Ishikawa (cell line): Measurements from ENCODE around the gene NUDT17.

ENCODE experiments used
- CEBPB ChIP-seq: IDR thresholded peaks from 2 replicates; pipeline ENCODE4 v1.6.1; 2012
- CREB1 ChIP-seq: IDR thresholded peaks from 2 replicates; pipeline ENCODE4 v1.6.1; 2012; ENCODE audit warnings: low read depth
- EGR1 ChIP-seq: IDR thresholded peaks from 2 replicates; pipeline ENCODE4 v1.6.1; 2012
- EP300 ChIP-seq: IDR thresholded peaks from 2 replicates; pipeline ENCODE4 v1.6.1; 2012; ENCODE audit warnings: borderline replicate concordance
- FOXM1 ChIP-seq: IDR thresholded peaks from 2 replicates; pipeline ENCODE4 v1.6.1; 2012; ENCODE audit warnings: low read depth, borderline replicate concordance
- NFIC ChIP-seq: IDR thresholded peaks from 2 replicates; pipeline ENCODE4 v1.6.1; 2012
- RAD21 ChIP-seq: IDR thresholded peaks from 2 replicates; pipeline ENCODE4 v1.6.1; 2012; ENCODE audit warnings: low read depth
- TAF1 ChIP-seq: IDR thresholded peaks from 2 replicates; pipeline ENCODE4 v1.6.1; 2012; ENCODE audit warnings: low read depth, mild to moderate bottlenecking
- TCF12 ChIP-seq: IDR thresholded peaks from 2 replicates; pipeline ENCODE4 v1.6.1; 2012; ENCODE audit warnings: low read depth
- TEAD4 ChIP-seq: IDR thresholded peaks from 2 replicates; pipeline ENCODE4 v1.6.1; 2012
- YY1 ChIP-seq: IDR thresholded peaks from 2 replicates; pipeline ENCODE4 v1.6.1; 2012; ENCODE audit warnings: low read depth
- ZBTB7A ChIP-seq: IDR thresholded peaks from 2 replicates; pipeline ENCODE4 v1.6.1; 2012; ENCODE audit warnings: low read depth
- TF ChIP-seq, protein P1 (sequence below): IDR thresholded peaks from 2 replicates; pipeline ENCODE4 v1.6.1; 2012; ENCODE audit warnings: low read depth, mild to moderate bottlenecking
- TF ChIP-seq, protein P2 (sequence below): IDR thresholded peaks from 2 replicates; pipeline ENCODE4 v1.6.1; 2012
- TF ChIP-seq, protein P3 (sequence below): IDR thresholded peaks from 2 replicates; pipeline ENCODE4 v1.6.1; 2012

The NUDT17 gene

DNA sequence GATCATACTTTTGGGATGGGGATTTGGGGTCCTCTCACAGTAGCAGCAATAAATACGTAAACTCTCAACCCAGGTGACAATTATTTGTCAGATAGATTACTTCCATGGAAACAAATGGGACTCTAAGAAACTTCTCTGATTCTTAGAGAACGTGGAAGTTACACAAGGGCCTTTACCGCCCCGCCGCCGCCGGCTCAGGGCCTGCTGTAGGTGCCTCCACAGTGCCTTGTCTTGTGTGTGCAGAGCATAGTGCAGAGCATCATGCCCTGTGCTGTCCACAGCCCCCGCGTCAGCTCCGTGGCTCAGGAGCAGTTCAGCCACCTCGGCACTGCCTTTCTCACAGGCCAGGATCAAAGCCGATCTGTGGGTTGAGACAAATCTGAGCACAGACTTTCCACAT lies 29.2 kb downstream of the NUDT17 start:
- no peak for TF ChIP-seq YY1
- no peak for TF ChIP-seq FOXM1
- no peak for TF ChIP-seq TEAD4
- TF ChIP-seq ZBTB7A, result no peak
- TF ChIP-seq TAF1, result no peak
- TF ChIP-seq EP300, result no peak

DNA sequence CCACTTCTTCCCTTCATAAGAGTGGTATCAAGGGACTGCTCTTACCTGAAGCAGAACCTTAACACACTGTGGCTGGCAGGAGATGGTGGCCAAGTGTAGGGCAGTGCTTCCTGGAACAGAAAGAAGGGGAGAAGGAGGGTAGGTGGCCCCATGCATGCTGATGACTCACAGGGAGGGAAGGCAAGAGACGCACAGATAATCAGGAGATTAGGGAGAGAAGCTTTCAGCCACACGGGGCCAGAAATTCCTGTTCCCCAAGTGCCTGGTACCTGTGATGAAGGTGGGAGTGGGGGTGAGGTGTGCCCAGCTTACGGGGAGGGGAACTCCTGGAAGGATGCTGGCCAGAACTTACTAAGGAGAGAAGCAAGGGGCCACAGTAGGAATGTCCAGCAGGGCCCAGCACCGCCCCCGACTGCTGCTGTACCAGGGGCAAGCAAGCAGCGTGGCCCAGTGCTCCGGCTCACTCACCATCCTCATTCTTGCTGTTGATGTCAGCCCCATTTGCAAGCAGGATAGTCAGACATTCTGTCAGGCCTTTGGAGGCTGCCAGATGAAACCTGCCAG lies 32.6 kb downstream of the NUDT17 start:
- TF ChIP-seq EP300 (no peak), CREB1 (no peak), FOXM1 (no peak), TAF1 (no peak), NFIC (no peak), CEBPB (no peak), TCF12 (no peak), RAD21 (no peak), TEAD4 (no peak), EGR1 (no peak), ZBTB7A (no peak), YY1 (no peak)
- TF ChIP-seq, protein P1, sequence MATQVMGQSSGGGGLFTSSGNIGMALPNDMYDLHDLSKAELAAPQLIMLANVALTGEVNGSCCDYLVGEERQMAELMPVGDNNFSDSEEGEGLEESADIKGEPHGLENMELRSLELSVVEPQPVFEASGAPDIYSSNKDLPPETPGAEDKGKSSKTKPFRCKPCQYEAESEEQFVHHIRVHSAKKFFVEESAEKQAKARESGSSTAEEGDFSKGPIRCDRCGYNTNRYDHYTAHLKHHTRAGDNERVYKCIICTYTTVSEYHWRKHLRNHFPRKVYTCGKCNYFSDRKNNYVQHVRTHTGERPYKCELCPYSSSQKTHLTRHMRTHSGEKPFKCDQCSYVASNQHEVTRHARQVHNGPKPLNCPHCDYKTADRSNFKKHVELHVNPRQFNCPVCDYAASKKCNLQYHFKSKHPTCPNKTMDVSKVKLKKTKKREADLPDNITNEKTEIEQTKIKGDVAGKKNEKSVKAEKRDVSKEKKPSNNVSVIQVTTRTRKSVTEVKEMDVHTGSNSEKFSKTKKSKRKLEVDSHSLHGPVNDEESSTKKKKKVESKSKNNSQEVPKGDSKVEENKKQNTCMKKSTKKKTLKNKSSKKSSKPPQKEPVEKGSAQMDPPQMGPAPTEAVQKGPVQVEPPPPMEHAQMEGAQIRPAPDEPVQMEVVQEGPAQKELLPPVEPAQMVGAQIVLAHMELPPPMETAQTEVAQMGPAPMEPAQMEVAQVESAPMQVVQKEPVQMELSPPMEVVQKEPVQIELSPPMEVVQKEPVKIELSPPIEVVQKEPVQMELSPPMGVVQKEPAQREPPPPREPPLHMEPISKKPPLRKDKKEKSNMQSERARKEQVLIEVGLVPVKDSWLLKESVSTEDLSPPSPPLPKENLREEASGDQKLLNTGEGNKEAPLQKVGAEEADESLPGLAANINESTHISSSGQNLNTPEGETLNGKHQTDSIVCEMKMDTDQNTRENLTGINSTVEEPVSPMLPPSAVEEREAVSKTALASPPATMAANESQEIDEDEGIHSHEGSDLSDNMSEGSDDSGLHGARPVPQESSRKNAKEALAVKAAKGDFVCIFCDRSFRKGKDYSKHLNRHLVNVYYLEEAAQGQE, result no peak
- TF ChIP-seq, protein P2, sequence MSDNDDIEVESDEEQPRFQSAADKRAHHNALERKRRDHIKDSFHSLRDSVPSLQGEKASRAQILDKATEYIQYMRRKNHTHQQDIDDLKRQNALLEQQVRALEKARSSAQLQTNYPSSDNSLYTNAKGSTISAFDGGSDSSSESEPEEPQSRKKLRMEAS, result no peak
- TF ChIP-seq, protein P3, sequence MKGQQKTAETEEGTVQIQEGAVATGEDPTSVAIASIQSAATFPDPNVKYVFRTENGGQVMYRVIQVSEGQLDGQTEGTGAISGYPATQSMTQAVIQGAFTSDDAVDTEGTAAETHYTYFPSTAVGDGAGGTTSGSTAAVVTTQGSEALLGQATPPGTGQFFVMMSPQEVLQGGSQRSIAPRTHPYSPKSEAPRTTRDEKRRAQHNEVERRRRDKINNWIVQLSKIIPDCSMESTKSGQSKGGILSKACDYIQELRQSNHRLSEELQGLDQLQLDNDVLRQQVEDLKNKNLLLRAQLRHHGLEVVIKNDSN, result no peak

DNA sequence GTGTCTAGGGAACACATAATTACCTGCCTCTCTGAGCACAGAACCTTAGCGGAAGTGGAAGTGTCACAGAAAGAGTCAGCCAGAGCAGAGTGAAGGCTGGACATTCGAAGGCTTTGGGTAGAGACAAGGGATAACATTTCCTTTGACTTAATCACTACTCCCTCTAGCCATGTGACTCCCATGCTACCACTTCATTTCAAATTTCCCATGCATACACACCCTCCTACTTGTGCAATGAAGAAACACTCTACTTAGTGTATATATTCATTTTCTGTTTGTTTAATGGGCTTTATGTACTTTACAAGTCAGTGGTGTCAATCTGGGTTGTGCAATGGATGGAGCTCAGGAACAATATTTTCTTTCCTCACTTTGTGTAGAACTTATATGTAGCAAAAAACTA lies 33.3 kb downstream of the NUDT17 start:
- TF ChIP-seq ZBTB7A, result no peak

DNA sequence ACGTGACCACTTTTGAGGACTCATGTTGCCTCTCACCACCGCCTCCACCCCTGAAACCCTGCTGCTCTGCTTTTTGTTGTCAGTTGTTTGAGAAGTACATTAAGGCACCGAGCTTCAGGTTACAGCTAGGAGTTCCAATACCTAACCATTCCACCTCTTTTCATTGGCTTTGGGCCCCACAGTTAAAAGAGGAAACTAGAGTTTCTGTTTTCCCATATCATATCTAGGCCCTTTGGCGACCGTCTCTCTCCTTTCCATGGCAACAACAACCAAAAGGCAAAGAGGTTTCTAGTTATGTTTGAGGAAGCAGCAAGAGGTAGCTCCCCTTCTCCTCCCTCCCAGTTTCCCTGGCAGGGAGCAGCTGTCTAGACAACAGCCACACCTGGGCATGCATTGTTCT lies 34.3 kb downstream of the NUDT17 start:
- TF ChIP-seq TCF12 (peak; percentile 57), CREB1 (no peak)

DNA sequence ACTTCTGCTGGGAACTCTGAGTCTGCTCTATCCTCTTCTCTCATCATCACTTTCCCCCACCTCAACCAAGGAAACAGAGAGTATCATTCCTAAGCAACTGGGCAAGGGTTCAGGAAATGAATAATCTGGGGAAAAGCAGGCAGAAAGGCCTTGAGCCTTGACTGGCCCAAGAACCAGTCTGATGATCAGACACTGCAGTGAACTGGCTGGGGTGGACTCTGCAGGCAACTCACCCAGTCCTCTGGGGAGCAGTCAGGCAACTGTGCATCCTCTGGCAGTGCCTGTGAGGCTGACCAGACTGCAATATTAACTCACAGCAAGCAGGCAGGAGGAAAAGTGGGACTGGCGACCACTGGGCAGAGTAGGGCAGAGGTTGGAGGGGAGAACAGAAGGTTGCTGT lies 39.2 kb downstream of the NUDT17 start:
- TF ChIP-seq FOXM1 (no peak), NFIC (no peak), TAF1 (no peak), EP300 (no peak), RAD21 (no peak), EGR1 (no peak), CEBPB (no peak), ZBTB7A (no peak), CREB1 (no peak), TEAD4 (no peak), TCF12 (no peak), YY1 (no peak)
- TF ChIP-seq, protein P1, result no peak
- TF ChIP-seq, protein P2, result no peak
- TF ChIP-seq, protein P3, result no peak

DNA sequence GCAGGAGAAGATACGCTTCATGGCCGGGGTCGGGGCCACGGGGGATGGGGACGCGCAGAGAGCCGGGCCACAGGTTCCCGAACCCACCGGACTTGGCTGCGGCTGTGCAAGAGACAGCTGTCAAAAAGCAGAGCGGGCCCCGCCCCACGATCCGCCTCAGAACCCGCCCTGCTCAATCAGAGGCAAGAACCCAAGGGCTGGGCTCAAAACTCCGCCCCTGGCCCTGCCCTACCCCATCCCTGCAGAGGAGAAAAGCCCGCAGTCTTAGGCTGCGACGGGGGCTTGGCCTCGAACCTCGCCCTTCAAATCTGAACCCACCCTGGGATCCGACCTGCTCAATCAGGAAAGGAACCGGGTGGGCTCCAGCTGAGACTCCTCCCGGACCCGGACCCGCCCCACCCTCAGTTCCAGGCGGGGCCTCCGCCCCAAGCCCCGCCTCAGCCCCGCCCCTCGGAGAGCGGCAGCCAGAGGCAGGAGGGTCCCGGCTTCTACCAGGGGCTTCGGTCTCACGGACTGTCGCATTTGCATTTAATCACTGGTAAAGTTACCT lies 40.4 kb downstream of the NUDT17 start, which contains the start of gene ANKRD35:
Gene ANKRD35, minus strand, starts transcription at position 129 of the 550 bp plus-strand sequence. Its CDS starts 108 bp downstream, at position 21.
- TF ChIP-seq TAF1, result peak; percentile 24; the same call in 1 of the 2 replicates
- no peak for TF ChIP-seq CEBPB

DNA sequence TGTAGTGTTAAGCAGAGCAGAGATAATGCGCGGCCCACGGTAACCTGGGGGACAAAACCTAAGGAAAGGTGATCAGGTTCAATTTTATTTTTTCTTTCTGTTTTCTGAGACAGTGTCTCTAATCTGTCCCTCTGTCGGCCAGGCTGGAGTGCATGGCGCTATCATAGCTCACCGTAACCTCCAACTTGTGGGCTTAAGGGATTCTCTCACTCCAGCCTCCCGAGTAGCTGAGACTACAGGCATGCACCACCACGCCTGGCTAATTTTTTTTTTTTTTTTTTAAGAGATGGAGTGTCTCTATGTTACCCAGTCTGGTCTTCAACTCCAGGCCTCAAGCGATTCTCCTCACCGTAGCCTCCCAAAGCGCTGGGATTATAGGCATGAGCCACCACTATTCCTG lies 41.0 kb downstream of the NUDT17 start:
- no peak for TF ChIP-seq EGR1
- no peak for TF ChIP-seq RAD21
- TF ChIP-seq NFIC, result no peak
